Activated T-cell treated with anti-CD3 and anti-CD28 coated beads, Interleukin-2, amount 50 U/mL, for 72 hours (primary cell): Measurements from ENCODE around the gene MOGAT2. TPM values are rescaled to one million over a fixed set of nuclear protein-coding genes. Genes with fewer than 3 reads are reported as not detected.
"Not testable (repeated sequence)": the region's sequence is repeated elsewhere in the genome, so short reads cannot be mapped to it uniquely, and the experiment has no call there.

ENCODE experiments used
- ATAC-seq, 2 donors: fragments of 150-1000 bp; cut with Tn5 transposase; replicated peaks in 1 of 2; 2 replicates each; pipeline ENCODE4 v1.10.0; 2021; ENCODE audit warnings: moderate library complexity in 2 of 2, mild to moderate bottlenecking in 1 of 2
- DNase-seq, 2 donors: peaks; one replicate each; pipeline ENCODE4 v3.0.0; 2021 to 2022; ENCODE audit warnings: mixed read lengths in 1 of 2
- H3K27ac Mint-ChIP-seq: one replicate; pipeline ENCODE4 v1.8.0; 2022; ENCODE audit warnings: mild to moderate bottlenecking, moderate library complexity, mixed read lengths
- H3K27me3 Mint-ChIP-seq: one replicate; pipeline ENCODE4 v1.8.0; 2022; ENCODE audit warnings: low read depth, mixed read lengths
- H3K36me3 Mint-ChIP-seq, 2 donors: one replicate each; pipeline ENCODE4 v1.8.0; 2022; ENCODE audit warnings: mixed read lengths in 2 of 2, mild to moderate bottlenecking in 1 of 2; ENCODE audit not compliant: insufficient read depth in 2 of 2
- H3K4me1 Mint-ChIP-seq: one replicate; pipeline ENCODE4 v1.8.0; 2022; ENCODE audit warnings: low read depth, mixed read lengths
- H3K4me3 Mint-ChIP-seq, 2 donors: one replicate each; pipeline ENCODE4 v1.8.0; 2022; ENCODE audit warnings: mild to moderate bottlenecking in 2 of 2, mixed read lengths in 2 of 2, moderate library complexity in 2 of 2
- H3K9me3 Mint-ChIP-seq, 2 donors: one replicate each; pipeline ENCODE4 v1.8.0; 2022; ENCODE audit warnings: mixed read lengths in 2 of 2
- total RNA-seq, 2 donors: library from RNA; stranded (reverse); gene quantifications; one replicate each; pipeline ENCODE4 v1.2.3, GENCODE V29; 2022

The MOGAT2 gene
- total RNA-seq, 2 donors from 2014 or later = not detected

GRCh38 chr11:75748729-75749273, 31.2 kb downstream of the MOGAT2 start:
- not testable (repeated sequence) for H3K36me3 Mint-ChIP-seq

GRCh38 chr11:75754933-75755332, 37.3 kb downstream of the MOGAT2 start:
- not testable (repeated sequence) for H3K9me3 Mint-ChIP-seq, DNase-seq, ATAC-seq, H3K36me3 Mint-ChIP-seq, H3K27me3 Mint-ChIP-seq, H3K27ac Mint-ChIP-seq, H3K4me3 Mint-ChIP-seq, H3K4me1 Mint-ChIP-seq

More at GRCh38 chr11:75748729-75749273, 31.2 kb downstream of the MOGAT2 start:
- H3K4me1 Mint-ChIP-seq, H3K4me3 Mint-ChIP-seq, H3K9me3 Mint-ChIP-seq, ATAC-seq, H3K27ac Mint-ChIP-seq, DNase-seq: not testable (repeated sequence)
- peaks cover 25% of the 10 kb centered on the region for H3K27me3 Mint-ChIP-seq

GRCh38 chr11:75757651-75758050, 40.0 kb downstream of the MOGAT2 start:
- no peaks in the 10 kb centered on the region for H3K9me3 Mint-ChIP-seq

GRCh38 chr11:75759832-75760231, 42.2 kb downstream of the MOGAT2 start:
- no peak overlapping the region for H3K4me3 Mint-ChIP-seq
- H3K27me3 Mint-ChIP-seq = no peaks in the 10 kb centered on the region
- no peak overlapping the region for H3K27ac Mint-ChIP-seq
- DNase-seq (no peak), ATAC-seq (no peak)
- H3K36me3 Mint-ChIP-seq = no peaks in the 10 kb centered on the region
- peaks cover 8% of the 10 kb centered on the region for H3K4me1 Mint-ChIP-seq
- H3K9me3 Mint-ChIP-seq = no peaks in the 10 kb centered on the region

More at GRCh38 chr11:75757651-75758050, 40.0 kb downstream of the MOGAT2 start:
- peaks cover 8% of the 10 kb centered on the region for H3K4me1 Mint-ChIP-seq
- ATAC-seq (no peak), DNase-seq (no peak)
- no peaks in the 10 kb centered on the region for H3K27me3 Mint-ChIP-seq
- no peaks in the 10 kb centered on the region for H3K36me3 Mint-ChIP-seq
- no peak overlapping the region for H3K4me3 Mint-ChIP-seq
- no peak overlapping the region for H3K27ac Mint-ChIP-seq

- Mint-ChIP-seq H3K27me3 (no peaks in the 10 kb centered on the region), H3K36me3 (no peaks in the 10 kb centered on the region), H3K9me3 (no peaks in the 10 kb centered on the region), H3K4me3 (no peak overlapping the region), H3K27ac (no peak overlapping the region), H3K4me1 (peaks cover 8% of the 10 kb centered on the region)
- no peak for ATAC-seq
- no peak for DNase-seq
Measured at GRCh38 chr11:75760243-75760642, 42.6 kb downstream of the MOGAT2 start.

- no peaks in the 10 kb centered on the region for H3K9me3 Mint-ChIP-seq
- no peak for DNase-seq
- peaks cover 8% of the 10 kb centered on the region for H3K4me1 Mint-ChIP-seq
Measured at GRCh38 chr11:75760710-75761493, 43.3 kb downstream of the MOGAT2 start.

GRCh38 chr11:75762158-75762557, 44.5 kb downstream of the MOGAT2 start:
- DNase-seq (no peak), ATAC-seq (no peak)
- Mint-ChIP-seq H3K27ac (no peak overlapping the region), H3K36me3 (no peaks in the 10 kb centered on the region), H3K27me3 (peaks cover 5% of the 10 kb centered on the region), H3K4me1 (peaks cover 19% of the 10 kb centered on the region), H3K4me3 (no peak overlapping the region), H3K9me3 (no peaks in the 10 kb centered on the region)

More at GRCh38 chr11:75760710-75761493, 43.3 kb downstream of the MOGAT2 start:
- no peaks in the 10 kb centered on the region for H3K36me3 Mint-ChIP-seq
- peak in 1 of 2 donors; percentile 63 for ATAC-seq
- no peak overlapping the region for H3K4me3 Mint-ChIP-seq
- H3K27me3 Mint-ChIP-seq = no peaks in the 10 kb centered on the region
- H3K27ac Mint-ChIP-seq = no peak overlapping the region

GRCh38 chr11:75762885-75763284, 45.2 kb downstream of the MOGAT2 start:
- Mint-ChIP-seq H3K27me3 (peaks cover 12% of the 10 kb centered on the region), H3K4me1 (peaks cover 27% of the 10 kb centered on the region), H3K36me3 (no peaks in the 10 kb centered on the region), H3K9me3 (no peaks in the 10 kb centered on the region), H3K4me3 (no peak overlapping the region), H3K27ac (no peak overlapping the region)
- DNase-seq (no peak), ATAC-seq (no peak)

GRCh38 chr11:75763846-75764245, 46.2 kb downstream of the MOGAT2 start:
- DNase-seq (no peak), ATAC-seq (no peak)
- H3K4me1 Mint-ChIP-seq = peaks cover 32% of the 10 kb centered on the region
- H3K36me3 Mint-ChIP-seq = no peaks in the 10 kb centered on the region
- H3K27ac Mint-ChIP-seq = no peak overlapping the region
- no peak overlapping the region for H3K4me3 Mint-ChIP-seq
- no peaks in the 10 kb centered on the region for H3K9me3 Mint-ChIP-seq
- H3K27me3 Mint-ChIP-seq = peaks cover 13% of the 10 kb centered on the region

- Mint-ChIP-seq H3K27me3 (peaks cover 24% of the 10 kb centered on the region), H3K4me3 (no peak overlapping the region), H3K36me3 (no peaks in the 10 kb centered on the region), H3K4me1 (peaks cover 42% of the 10 kb centered on the region), H3K9me3 (no peaks in the 10 kb centered on the region), H3K27ac (no peak overlapping the region)
- ATAC-seq (no peak), DNase-seq (no peak)
Measured at GRCh38 chr11:75765116-75765515, 47.5 kb downstream of the MOGAT2 start.

- DNase-seq = no peak
Measured at GRCh38 chr11:75766443-75767227, 49.0 kb downstream of the MOGAT2 start.

GRCh38 chr11:75767228-75767572, 49.6 kb downstream of the MOGAT2 start:
- DNase-seq = no peak
- Mint-ChIP-seq H3K36me3 (no peaks in the 10 kb centered on the region), H3K27ac (no peak overlapping the region), H3K9me3 (no peaks in the 10 kb centered on the region), H3K4me1 (peaks cover 38% of the 10 kb centered on the region), H3K4me3 (peak overlapping the region; percentile 5 to 13), H3K27me3 (peaks cover 39% of the 10 kb centered on the region)
- no peak for ATAC-seq

More at GRCh38 chr11:75766443-75767227, 49.0 kb downstream of the MOGAT2 start:
- Mint-ChIP-seq H3K4me3 (peak overlapping the region in 1 of 2 donors; percentile 16), H3K27ac (no peak overlapping the region), H3K27me3 (peaks cover 39% of the 10 kb centered on the region), H3K9me3 (no peaks in the 10 kb centered on the region), H3K36me3 (no peaks in the 10 kb centered on the region), H3K4me1 (peaks cover 38% of the 10 kb centered on the region)
- peak in 1 of 2 donors; percentile 6 for ATAC-seq

- Mint-ChIP-seq H3K9me3 (no peaks in the 10 kb centered on the region), H3K27me3 (peaks cover 39% of the 10 kb centered on the region), H3K4me1 (peaks cover 38% of the 10 kb centered on the region), H3K27ac (no peak overlapping the region), H3K4me3 (peak overlapping the region; percentile 5 to 84), H3K36me3 (no peaks in the 10 kb centered on the region)
- no peak for DNase-seq
- no peak for ATAC-seq
Measured at GRCh38 chr11:75767793-75768111, 50.1 kb downstream of the MOGAT2 start.
